Effector memory CD4-positive, alpha-beta T cell (primary cell): ENCODE measurements around the gene JPH3.
A peak's percentile ranks its signal among the peaks of the same experiment; 100 is the strongest.

Experiments
- DNase-seq, 3 donors: peaks; one replicate each; pipeline ENCODE4 v3.0.0-alpha.2; 2020
- H3K27ac ChIP-seq: 2 replicates; pipeline ENCODE4 v1.7.0; 2013; ENCODE audit warnings: mild to moderate bottlenecking, low read length, moderate library complexity; ENCODE audit not compliant: insufficient read depth, poor library complexity, severe bottlenecking
- H3K27me3 ChIP-seq: replicated peaks from 2 replicates; pipeline ENCODE4 v1.7.0; 2013; ENCODE audit warnings: mild to moderate bottlenecking, low read length; ENCODE audit not compliant: insufficient read depth, control insufficient read depth, poor library complexity, severe bottlenecking
- H3K36me3 ChIP-seq: 2 replicates; pipeline ENCODE4 v1.7.0; 2013; ENCODE audit warnings: mild to moderate bottlenecking, low read length, moderate library complexity; ENCODE audit not compliant: control insufficient read depth, insufficient read depth
- H3K4me1 ChIP-seq: 2 replicates; pipeline ENCODE4 v1.7.0; 2013; ENCODE audit warnings: low read length, mild to moderate bottlenecking; ENCODE audit not compliant: control insufficient read depth, insufficient read depth, poor library complexity, severe bottlenecking
- H3K4me3 ChIP-seq: 2 replicates; pipeline ENCODE4 v1.7.0; 2013; ENCODE audit warnings: low read length, low read depth, mild to moderate bottlenecking; ENCODE audit not compliant: insufficient read depth, poor library complexity, severe bottlenecking
- H3K9me3 ChIP-seq: 2 replicates; pipeline ENCODE4 v1.7.0; 2013; ENCODE audit warnings: mild to moderate bottlenecking, low read length, moderate library complexity; ENCODE audit not compliant: control insufficient read depth

Gene JPH3

GRCh38 chr16:87705771-87706277, 103.5 kb downstream of the JPH3 start:
- peaks cover 50% of the 10 kb centered on the region for H3K36me3 ChIP-seq
- DNase-seq = no peak
- no peaks in the 10 kb centered on the region for H3K9me3 ChIP-seq
- no peaks in the 10 kb centered on the region for H3K27me3 ChIP-seq
- no peak overlapping the region for H3K4me3 ChIP-seq
- no peak overlapping the region for H3K27ac ChIP-seq
- H3K4me1 ChIP-seq = peaks cover 31% of the 10 kb centered on the region

- H3K4me3 ChIP-seq = no peak overlapping the region
- no peaks in the 10 kb centered on the region for H3K9me3 ChIP-seq
- H3K36me3 ChIP-seq = peaks cover 55% of the 10 kb centered on the region
- H3K27ac ChIP-seq = no peak overlapping the region
- H3K27me3 ChIP-seq = no peaks in the 10 kb centered on the region
- peaks cover 24% of the 10 kb centered on the region for H3K4me1 ChIP-seq
- DNase-seq = no peak
Observed at GRCh38 chr16:87706278-87707000, 104.1 kb downstream of the JPH3 start.

- Histone ChIP-seq H3K27me3 (no peaks in the 10 kb centered on the region), H3K4me1 (peaks cover 18% of the 10 kb centered on the region), H3K9me3 (no peaks in the 10 kb centered on the region), H3K36me3 (peaks cover 55% of the 10 kb centered on the region), H3K4me3 (no peak overlapping the region), H3K27ac (no peak overlapping the region)
- DNase-seq = no peak
Observed at GRCh38 chr16:87707097-87707496, 104.8 kb downstream of the JPH3 start.

- no peak for DNase-seq
- H3K36me3 ChIP-seq = peaks cover 55% of the 10 kb centered on the region
- H3K4me3 ChIP-seq = no peak overlapping the region
- H3K4me1 ChIP-seq = peaks cover 10% of the 10 kb centered on the region
- no peaks in the 10 kb centered on the region for H3K9me3 ChIP-seq
- no peaks in the 10 kb centered on the region for H3K27me3 ChIP-seq
- H3K27ac ChIP-seq = no peak overlapping the region
Observed at GRCh38 chr16:87707714-87708580, 105.6 kb downstream of the JPH3 start.

- Histone ChIP-seq H3K4me1 (peaks cover 7% of the 10 kb centered on the region), H3K4me3 (no peak overlapping the region), H3K36me3 (peaks cover 55% of the 10 kb centered on the region), H3K9me3 (no peaks in the 10 kb centered on the region), H3K27ac (no peak overlapping the region), H3K27me3 (no peaks in the 10 kb centered on the region)
- no peak for DNase-seq
Observed at GRCh38 chr16:87708881-87709638, 106.8 kb downstream of the JPH3 start.

- H3K9me3 ChIP-seq = no peaks in the 10 kb centered on the region
- H3K27ac ChIP-seq = no peak overlapping the region
- peaks cover 53% of the 10 kb centered on the region for H3K36me3 ChIP-seq
- H3K27me3 ChIP-seq = no peaks in the 10 kb centered on the region
- peaks cover 7% of the 10 kb centered on the region for H3K4me1 ChIP-seq
- no peak for DNase-seq
- no peak overlapping the region for H3K4me3 ChIP-seq
Observed at GRCh38 chr16:87709677-87710076, 107.4 kb downstream of the JPH3 start.

GRCh38 chr16:87710887-87711286, 108.6 kb downstream of the JPH3 start:
- peaks cover 7% of the 10 kb centered on the region for H3K4me1 ChIP-seq
- H3K27ac ChIP-seq = no peak overlapping the region
- peaks cover 50% of the 10 kb centered on the region for H3K36me3 ChIP-seq
- no peak overlapping the region for H3K4me3 ChIP-seq
- no peak for DNase-seq
- no peaks in the 10 kb centered on the region for H3K27me3 ChIP-seq
- no peaks in the 10 kb centered on the region for H3K9me3 ChIP-seq

GRCh38 chr16:87712184-87712762, 110.0 kb downstream of the JPH3 start:
- no peak for DNase-seq
- H3K27me3 ChIP-seq = no peaks in the 10 kb centered on the region
- peaks cover 7% of the 10 kb centered on the region for H3K4me1 ChIP-seq
- no peak overlapping the region for H3K4me3 ChIP-seq
- no peaks in the 10 kb centered on the region for H3K9me3 ChIP-seq
- peaks cover 40% of the 10 kb centered on the region for H3K36me3 ChIP-seq
- no peak overlapping the region for H3K27ac ChIP-seq

GRCh38 chr16:87713451-87714229, 111.3 kb downstream of the JPH3 start:
- Histone ChIP-seq H3K4me1 (peaks cover 7% of the 10 kb centered on the region), H3K4me3 (no peak overlapping the region), H3K36me3 (peaks cover 27% of the 10 kb centered on the region), H3K9me3 (no peaks in the 10 kb centered on the region), H3K27me3 (no peaks in the 10 kb centered on the region), H3K27ac (peak overlapping the region; percentile 18)
- DNase-seq = peak in 2 of 3 donors; percentile 23 to 26
